Activated CD4-positive, alpha-beta T cell treated with anti-CD3 and anti-CD28 coated beads, Interleukin-2, amount 50 U/mL, for 16 hours (primary cell): ENCODE results near the gene TRIM46.
A peak's percentile ranks its signal among the peaks of the same experiment; 100 is the strongest.

Source experiments
- DNase-seq: peaks from one replicate; pipeline ENCODE4 v3.0.0-alpha.2; 2020

Gene TRIM46

DNA sequence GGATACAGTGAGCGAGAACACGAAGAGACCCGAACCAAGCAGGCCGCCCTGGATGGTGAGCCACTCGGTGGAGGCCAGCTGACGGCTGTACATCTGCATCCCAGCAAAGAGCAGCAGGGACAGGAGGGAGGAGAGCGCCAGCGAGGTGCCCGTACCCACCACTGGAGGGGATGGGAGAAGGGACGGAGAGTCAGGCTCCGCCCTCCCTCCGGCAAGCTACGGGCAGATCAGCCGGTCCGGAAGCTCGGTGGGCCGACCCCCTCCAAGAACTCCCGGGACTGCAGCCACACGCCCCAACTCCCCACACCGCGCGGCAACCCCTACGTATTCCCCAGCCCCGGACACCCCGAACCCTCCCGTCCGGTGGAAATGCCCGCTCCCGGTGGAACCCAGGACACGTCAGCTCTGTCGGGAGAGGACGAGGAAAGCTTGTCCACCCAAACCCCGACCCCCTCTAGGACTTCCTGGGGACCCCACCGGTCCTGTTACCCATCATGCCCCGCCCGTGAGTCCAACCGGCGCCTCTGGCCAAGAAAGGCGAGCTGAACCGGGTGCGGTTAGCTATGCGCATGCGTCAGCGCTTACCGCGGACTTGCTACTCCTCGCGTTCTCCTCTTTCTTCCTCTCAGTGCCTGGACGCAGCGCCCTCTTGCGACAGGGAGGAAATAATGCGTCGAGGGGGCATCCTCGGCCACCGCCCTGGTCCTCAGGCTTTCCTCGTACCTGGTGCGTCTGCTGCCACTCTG is 744 bp upstream of the TRIM46 start, which contains the start of gene KRTCAP2:
KRTCAP2 (minus strand) TSS at position 573 of the 746 bp plus-strand sequence; CDS start at position 493, 80 bp downstream.
- peak; percentile 97 for DNase-seq

DNA sequence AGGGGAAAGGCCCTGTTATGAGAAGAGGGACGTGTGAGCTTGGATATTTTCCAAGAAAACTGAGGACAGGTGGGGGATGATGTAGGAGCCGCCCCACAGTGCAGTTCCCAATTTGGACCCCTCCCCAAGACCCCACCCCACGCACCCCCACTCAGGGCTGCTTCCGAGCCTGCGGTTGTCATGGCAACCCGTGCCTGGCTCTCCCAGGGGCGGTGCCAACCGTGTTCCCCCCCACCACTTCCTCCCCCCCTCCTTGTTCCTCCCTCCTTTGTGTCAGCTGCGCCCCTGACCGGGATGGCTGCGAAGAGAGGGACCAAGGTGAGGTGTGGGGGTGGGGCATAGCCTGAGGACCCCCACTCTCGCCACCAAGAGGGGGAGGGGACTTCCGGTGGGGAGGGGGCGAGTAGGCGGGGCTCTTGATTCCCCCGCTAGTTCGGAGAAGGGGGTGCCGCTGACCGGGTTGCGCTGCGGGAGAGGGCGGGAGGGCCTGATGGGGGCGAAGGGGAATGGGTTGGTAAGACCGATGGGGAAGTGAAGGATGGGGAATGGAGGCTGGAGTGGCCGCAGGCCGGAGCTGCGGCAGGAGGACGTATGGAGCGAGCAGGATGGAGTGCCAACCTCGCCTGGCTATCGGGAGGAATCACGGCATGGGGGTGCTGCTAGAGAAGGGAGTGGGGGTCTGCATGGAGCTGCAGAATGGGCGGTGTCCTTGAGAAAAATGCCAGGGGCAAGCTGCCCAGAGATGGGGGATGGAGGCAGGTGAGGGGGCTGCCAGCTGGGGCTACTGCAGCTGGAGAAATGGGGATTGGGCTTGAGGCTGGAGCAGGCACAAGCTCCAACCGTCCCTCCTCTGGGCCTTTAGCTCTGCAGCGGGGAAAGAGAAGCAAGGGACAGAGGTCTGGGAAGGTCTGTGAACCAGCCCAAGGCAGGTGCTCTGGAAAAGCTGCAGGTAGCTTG is 953 bp downstream of the TRIM46 start:
- DNase-seq, result peak; percentile 57

DNA sequence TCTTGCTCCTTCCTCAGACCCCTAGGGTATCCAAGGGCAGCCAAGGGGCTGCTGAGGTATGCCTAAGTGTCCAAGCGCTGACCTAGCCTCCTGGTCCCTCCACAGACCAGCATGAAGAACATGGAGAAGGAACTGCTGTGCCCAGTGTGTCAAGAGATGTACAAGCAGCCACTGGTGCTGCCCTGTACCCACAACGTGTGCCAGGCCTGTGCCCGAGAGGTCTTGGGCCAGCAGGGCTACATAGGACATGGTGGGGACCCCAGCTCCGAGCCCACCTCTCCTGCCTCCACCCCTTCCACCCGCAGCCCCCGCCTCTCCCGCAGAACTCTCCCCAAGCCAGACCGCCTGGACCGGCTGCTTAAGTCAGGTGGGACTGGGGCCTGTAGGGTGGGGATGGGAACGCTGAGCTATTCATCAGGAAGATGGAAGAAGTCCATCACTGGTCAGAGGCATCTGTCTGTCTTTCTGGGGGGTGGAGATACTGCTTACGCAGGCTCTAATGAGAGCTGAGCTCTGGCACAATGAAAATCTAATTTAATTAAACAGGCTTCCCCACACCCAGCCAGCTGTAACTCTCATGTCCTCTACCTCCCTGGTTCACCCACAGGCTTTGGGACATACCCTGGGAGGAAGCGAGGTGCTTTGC is 1.8 kb downstream of the TRIM46 start:
- DNase-seq, result no peak

DNA sequence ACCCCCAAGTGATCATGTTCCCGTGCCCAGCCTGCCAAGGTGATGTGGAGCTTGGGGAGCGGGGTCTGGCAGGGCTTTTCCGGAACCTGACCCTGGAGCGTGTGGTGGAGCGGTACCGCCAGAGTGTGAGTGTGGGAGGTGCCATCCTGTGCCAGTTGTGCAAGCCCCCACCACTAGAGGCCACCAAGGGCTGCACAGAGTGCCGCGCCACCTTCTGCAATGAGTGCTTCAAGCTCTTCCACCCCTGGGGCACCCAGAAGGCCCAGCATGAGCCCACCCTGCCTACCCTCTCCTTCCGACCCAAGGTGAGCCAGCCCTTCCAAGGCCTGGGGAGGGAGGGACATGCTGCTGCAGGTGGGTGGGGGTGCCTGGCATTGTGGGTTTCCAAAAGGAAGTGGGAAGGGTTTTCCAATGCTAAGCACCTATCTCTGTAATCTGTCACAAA is 2.3 kb downstream of the TRIM46 start:
- peak; percentile 34 for DNase-seq

DNA sequence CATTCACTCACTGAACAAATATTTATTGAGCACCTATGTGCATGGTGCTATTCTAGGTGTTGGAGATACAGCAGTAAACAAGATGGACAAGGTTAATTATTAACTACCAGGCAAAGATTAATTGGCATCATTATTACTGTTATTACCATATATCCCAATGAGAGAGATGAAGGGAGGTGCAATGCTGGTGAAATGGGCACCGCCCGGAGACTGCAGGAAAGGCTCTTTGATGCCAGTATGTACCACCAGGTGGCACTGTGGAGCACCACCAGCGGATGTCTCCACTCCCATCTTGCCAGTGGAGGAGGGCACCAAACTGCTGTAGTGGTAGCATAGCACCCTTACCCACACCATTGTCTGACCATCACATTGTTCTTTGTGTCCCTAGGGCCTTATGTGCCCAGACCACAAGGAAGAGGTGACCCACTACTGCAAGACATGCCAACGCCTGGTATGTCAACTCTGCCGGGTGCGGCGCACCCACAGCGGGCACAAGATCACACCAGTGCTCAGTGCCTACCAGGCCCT is 3.0 kb downstream of the TRIM46 start:
- peak; percentile 88 for DNase-seq

DNA sequence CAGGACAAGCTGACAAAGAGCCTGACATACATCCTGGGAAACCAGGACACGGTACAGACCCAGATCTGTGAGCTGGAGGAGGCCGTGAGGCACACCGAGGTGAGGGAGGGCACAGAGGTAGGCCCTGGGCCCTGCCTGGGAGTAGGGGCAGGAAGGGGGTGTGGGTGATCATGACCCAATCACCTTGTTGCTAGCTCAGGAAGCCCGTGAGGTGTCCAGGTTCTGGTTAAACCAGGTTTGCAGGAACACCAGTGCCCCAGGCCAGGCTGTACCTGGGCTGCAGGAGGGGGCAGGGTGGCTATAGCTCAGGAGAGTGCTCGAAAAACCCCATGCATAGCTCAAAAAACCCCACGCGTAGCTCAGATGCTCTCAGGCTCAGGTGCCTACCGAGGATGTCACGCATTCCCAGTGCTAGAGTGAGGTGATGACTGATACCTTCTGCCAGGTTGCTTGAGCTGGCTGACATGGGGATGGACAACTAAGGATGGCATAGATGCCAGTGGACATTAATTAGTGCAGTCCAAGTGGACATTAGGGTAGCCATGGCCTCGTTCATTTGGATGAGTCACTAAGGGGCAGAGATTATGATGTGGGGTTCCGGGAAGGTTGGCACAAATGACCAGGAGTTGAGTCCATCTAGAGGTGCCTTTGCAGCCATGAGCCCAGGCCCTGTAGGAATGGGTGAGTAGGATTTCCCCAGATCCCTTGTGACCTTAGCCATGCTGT is 3.7 kb downstream of the TRIM46 start:
- no peak for DNase-seq

DNA sequence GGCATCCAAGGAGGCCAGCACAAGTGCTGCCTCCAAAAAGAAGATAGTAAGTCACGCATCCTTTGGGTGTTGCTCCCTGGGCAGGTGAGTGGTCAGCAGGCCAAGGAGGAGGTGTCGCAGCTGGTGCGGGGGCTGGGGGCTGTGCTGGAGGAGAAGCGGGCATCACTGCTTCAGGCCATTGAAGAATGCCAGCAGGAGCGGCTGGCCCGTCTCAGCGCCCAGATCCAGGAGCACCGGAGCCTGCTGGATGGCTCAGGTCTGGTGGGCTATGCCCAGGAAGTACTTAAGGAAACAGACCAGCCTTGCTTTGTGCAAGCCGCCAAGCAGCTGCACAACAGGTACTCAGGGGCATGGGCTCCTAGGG is 4.3 kb downstream of the TRIM46 start:
- no peak for DNase-seq

DNA sequence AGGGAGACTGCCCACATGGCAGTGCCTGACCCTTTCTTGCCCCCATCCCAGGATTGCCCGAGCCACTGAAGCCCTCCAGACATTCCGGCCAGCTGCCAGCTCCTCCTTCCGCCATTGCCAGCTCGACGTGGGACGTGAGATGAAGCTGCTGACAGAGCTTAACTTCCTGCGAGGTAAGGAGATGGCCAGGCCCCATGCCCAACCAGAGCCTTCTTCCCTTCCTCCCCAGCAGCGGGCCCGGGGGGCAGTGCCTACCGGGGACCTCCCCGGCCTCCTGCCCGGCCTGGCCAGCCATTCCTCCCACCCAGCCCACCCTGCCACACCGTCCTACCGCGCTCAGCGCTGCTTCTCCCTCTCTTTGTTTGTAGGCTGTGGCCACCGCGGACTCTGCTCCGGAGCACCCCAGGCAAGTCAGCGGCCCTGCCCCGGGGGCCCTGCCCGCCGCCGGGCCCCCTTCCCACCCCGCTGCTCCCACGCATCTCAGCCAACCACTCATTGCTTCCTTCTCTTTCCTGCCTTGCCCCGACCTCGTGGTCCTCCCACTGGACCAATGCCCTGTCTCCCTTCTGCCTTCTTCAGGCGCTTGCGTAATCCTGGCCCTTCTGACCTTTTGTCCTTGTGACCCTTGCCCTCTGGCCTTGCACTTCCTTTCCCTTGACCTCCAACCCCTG is 4.9 kb downstream of the TRIM46 start:
- no peak for DNase-seq

DNA sequence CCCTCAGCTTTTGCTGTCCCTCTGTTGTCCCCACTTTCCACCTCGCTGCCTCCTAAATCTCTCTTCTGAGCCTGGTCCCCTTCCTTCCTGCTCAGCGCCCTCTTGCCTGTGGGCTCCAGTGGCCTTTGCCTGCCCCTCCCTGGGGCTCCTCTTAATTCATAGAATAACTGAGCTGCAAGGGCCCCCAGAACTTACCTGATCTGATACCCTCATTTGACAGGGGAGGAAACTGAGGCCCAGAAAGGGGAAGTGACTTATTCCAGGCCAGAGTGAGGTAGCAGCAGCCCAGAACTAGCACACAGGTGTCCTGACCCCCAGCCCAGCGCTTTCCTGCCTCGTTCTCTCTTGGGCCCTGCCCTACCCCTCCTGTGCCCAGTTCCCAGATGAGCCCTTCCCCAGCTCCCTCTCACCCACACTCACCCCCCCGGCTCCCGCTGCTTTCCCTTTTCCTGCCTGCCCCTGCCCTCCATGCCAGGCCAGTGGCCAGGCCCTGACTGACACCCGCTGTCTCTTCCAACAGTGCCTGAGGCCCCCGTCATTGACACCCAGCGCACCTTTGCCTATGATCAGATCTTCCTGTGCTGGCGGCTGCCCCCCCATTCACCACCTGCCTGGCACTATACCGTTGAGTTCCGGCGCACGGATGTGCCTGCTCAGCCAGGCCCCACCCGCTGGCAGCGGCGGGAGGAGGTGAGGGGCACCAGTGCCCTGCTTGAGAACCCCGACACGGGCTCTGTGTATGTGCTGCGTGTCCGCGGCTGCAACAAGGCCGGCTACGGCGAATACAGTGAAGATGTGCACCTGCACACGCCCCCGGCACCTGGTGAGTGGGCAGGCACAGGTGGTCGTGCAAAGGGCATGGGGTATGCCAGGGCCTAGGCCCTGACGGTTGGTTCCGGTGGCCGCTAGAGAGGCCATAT is 5.7 kb downstream of the TRIM46 start:
- DNase-seq, result no peak

DNA sequence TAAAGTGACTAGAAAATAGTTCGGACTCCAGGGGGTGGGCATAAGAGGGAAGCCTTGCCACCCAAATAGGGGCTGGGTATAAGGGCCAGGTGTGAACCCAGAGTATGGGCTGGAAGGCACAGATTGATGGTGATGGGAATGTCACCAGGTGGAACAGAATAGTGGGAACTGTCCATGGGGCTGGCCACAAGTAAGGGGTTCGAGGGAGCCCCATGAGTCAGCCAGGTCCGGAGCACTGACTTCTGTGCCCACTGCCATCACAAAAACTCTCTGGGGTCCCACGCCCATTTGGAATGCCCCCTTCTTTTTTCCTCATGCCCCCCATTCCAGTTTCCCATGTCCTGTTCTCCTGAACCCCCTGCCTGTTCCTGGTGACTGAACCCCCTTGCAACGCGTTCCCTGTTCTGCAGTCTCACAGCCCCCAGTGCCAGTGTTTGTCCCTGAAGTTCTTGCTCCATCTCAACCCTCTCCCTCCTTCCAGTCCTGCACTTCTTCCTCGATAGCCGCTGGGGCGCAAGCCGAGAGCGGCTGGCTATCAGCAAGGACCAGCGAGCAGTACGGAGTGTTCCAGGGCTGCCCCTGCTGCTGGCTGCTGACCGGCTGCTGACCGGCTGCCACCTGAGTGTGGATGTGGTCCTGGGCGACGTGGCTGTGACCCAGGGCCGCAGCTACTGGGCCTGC is 7.9 kb downstream of the TRIM46 start:
- no peak for DNase-seq

DNA sequence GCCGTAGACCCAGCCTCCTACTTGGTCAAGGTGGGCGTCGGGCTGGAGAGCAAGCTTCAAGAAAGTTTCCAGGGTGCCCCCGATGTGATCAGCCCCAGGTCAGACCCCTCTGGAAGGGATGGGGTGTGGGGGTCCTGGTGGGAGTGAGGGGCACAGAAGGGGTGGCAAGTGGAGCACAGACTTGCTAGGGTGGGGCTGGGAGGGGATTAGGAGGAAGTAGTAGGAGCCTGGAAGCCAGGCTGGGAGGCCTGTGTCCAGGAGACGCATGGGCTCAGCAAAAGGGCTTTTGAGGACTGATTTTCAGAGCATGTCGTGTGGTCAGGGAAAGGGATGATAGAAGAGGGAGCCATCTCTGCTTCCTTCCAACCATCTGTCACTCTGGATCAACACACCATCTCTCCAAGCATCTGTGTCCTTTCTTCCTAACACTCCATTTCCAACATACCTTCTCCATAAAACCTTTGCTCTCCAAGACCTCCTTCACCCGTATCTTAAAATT is 8.5 kb downstream of the TRIM46 start:
- DNase-seq, result no peak

DNA sequence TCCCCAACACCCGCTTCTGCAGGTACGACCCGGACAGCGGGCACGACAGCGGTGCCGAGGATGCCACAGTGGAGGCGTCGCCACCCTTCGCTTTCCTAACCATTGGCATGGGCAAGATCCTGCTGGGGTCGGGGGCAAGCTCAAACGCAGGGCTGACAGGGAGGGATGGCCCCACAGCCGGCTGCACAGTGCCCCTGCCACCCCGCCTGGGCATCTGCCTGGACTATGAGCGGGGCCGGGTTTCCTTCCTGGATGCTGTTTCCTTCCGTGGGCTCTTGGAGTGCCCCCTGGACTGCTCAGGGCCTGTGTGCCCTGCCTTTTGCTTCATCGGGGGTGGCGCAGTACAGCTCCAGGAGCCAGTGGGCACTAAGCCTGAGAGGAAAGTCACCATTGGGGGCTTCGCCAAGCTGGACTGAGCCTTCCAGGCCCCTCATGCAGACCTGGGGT is 10.1 kb downstream of the TRIM46 start:
- no peak for DNase-seq

DNA sequence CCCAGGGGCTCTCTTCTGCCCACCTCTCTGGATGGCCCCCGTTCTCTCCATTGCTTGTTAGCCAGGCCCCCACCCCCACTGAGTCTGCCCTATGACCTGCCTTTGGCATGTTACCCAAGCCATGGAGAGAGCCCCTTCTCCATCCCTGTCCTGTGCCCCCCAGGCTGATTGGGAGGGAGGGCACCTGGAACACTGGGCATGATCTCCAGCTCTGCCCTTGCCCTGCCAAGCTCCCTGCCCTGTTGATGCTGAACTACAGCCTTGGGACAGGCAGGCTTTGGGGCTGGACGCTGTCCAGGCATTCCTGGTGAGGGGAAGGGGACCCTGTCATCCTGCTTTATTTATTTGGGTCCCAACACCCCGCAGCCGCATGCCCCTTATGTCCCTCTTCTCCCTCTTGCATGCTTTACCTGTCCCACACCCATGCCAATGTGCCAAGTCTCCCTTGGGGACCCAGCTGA is 10.7 kb downstream of the TRIM46 start:
- DNase-seq, result no peak

DNA sequence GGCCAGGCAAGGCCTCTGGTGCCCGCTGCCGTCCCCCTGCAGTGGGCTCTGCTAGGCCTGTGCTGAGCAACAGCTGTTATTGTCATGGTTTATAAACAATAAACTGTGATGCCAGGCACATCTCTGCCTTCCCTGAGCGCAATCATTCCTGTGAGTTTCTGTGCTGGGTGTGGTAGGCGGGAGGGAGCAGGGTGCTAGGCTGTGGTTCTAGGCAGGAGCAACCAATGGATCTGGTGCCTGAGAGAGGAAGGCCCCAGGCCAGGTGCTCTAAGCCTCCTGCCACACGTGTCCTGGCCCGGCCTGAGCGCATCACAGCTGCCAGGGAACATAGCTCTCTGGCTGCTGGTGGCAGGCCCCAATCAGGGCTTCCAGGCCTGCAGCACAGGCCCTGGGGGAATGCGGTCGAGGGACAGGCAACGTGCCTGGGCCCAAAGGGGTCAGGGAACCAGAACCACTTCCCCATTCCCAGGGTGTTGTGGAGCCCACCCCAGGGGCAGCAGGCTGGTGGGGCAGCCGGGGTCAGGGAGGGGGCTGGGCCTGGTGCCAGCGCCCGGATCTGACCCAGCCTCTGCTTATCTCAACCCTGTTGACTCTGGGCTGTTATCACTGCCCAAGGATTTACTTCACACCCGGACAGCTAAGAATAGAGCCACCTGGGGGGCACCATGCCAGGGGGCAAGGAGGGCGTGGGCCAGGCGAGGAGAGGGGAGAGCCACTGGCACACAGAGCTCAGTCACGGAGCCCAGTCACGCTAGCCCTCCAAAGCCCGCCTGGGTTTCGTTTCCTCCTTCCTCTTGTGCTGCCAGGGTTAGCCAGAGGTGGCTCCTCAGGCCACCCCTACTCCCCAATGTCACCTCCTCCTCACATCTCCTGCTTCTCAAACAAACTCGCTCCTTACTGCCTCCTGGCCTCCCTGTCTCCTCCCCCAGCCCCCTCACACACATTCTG is 11.5 kb downstream of the TRIM46 start:
- no peak for DNase-seq

DNA sequence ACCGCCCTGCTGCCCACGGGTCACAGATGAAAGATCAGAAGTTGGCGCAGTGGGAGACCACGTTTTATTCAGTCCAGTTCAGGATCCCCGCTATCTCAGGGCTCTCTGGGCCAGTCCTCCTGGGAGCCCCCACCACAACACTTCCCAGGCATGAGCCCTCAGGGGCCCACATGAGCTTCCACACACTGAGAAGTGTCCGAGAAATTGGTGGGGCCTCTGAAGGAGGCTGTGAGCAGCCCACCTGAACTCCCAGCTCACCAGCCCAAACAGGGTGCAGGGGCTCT is 12.1 kb downstream of the TRIM46 start:
- no peak for DNase-seq

DNA sequence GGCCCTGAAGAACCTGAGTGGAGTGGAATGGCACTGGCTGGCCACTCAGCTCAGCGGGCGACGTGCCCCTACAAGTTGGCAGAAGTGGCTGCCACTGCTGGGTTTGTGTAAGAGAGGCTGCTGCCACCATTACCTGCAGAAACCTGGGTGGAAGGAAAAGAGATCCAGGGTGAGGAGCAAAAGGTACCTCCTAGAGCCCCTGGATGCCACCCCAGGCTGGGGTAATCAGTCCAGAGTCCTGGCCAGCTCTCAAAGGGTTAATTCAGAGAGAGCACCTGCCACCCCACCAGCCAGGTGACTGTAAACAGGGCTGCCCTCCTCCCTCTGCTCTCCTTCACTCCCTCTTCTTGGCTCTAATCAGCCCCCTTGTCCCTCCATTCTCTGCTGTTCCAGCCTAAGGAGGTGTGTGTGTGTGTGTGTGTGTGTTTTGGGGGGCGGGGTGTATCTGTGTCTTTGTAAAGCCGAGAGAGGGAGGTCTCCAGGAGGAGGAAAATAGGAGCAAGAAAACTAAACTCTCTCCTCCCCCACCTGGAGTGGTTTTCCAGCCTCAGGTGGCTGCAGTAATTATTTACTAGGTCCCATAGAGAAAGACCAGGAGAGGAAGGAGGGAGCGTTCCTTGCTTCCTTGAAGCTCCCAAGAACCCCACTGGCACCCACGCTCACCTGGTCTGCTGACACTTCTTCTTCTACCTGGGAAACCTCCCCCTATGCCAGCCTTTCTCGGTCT is 12.6 kb downstream of the TRIM46 start:
- DNase-seq, result no peak

DNA sequence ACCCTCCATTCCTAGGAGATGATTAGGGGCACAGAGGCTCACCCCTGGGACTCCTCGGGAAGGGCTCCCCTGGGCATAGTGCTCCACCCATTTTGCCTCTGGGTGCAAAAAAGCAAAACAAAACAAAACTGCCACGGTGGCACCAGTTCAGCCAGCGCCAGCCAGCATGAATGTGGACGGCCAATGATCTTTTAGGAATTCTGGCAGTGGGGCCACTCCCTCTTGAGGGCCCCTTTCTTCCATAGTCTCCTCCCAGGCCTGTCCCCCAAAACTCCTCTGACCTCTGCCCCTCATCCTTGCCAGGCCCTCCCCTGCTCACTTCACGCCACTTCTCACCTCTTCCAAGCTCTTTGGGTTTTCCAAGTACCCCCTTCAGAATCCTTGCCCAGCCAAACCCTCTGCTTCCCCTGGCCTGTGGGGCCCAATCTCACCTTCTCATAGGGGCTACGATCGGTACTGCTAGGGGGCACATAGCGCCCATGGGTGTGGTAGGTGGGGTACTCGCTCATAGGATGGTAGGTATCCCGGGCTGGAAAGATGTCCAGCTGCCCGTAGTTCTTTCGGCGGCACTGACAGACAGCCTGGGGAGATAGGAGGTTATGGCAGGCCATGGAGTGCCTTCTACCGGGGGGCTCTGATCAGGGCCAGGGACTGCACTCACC is 13.3 kb downstream of the TRIM46 start:
- no peak for DNase-seq
